GM19238 (cell line): ENCODE measurements around the gene DENND1C.

Experiments used
- DNase-seq: peaks from one replicate; pipeline ENCODE4 v3.0.0; 2011; ENCODE audit warnings: low spot score; ENCODE audit not compliant: insufficient read length

The DENND1C gene

DNA sequence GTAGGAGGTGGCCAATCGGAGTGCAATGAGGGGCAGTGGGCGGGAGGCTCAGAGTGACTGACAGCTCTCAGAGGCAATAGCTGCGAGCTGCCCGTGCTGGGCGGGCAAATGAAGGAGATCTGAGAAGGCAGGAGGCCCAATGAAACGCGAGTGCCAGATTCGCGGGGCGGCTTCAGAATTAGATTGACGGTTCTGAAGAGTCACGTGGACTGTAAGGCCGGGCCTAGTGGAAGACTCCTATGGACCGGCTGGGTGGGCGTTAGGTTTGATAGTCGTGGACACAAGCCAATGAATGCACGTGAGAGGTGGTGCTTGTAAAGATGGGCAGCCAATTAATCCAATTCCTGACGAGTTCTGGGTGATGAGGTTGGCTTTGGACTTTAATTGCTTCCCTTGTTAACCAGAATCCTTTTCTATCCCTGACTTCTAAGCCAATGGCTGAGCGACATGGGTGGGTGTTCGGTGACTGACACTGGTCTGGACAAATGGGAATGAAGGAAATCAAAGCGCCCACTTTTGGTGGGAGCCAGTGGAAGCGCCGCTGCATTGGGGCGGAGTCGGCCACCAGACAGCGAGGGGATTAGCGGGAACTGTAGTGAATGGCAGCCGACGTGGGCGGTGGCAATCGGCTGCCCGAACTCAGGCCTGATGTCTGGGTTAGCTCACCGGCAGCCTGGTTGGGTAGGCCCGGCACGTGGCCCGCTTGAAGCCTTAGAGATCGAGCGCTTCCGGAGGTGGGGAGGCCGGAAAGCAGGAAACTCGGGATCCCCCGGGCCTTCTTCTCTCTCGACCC is 56.5 kb downstream of the DENND1C start:
- DNase-seq, result peak; percentile 100

DNA sequence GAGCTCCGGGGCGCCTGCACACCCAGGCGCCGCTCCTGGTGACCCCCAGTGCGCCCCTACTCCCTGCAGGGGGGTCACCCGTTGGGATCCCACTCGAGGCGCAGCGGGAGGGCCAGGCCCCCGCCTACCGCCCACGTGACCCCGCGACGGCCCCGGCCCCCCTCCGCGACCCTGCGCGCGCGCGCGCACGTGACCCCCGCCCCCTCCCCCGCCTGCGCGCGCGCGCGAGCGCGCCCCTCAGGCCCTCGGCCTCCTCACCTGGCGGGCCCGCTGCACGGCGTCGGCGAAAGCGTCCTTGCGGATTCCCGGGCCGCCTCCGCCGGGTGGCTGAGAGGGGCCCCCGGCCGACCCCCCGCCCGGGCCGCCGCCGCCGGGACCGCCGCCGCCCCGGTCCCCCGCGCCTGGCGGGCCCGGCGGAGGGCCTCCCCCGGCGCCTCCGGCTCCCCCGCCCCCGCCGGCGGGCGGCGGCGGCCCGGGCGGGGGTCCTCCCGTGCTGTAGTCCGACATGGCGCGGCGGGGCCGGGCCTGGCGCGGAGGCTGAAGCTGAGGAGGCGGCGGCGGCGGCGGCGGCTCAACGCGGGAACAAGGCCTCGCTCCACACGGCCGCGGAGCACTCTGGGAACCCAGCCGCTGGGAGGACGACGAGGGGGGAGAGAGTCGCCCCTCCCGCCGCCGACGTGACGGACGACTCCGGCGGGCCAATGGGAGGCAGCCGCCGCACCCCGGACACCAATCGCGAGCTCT is 57.2 kb downstream of the DENND1C start, which contains the start of gene KHSRP:
Gene KHSRP, minus strand, starts transcription at position 617 of the 744 bp plus-strand sequence. Its CDS starts 110 bp downstream, at position 507.
- peak; percentile 47 for DNase-seq

DNA sequence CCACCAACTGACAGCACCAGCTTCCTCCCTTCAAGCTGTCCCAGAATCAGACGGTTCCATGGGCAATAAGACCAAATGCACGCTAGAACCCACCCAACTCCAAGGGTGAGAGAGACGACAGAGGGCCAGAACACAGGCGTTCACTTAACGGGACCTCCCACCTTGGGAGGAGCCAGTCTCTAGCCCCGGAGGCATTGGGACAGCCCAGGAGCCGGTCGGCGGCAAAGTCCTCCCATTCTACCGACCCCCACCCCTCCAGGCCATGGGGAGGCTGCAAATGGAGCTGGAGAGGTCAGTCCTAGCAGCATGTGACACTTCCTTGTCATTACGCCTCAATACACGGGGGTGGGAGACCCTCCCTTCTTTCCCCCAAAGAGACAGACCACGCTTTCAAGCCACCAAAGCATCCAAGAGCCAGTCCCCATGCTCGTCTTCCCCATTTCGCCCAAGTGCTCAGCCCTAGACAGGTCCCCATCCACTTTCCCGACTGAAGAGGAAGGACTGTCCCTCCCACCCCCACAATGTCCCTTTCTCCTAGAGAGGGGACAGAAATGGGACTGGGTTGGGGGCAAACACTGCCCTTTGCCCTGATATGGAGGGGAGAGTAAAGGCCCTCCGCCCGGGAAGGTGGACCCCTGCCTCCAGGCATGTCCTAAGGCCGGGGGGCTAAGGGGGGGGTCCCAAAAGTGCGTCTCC is 57.9 kb downstream of the DENND1C start:
- DNase-seq, result peak; percentile 64

DNA sequence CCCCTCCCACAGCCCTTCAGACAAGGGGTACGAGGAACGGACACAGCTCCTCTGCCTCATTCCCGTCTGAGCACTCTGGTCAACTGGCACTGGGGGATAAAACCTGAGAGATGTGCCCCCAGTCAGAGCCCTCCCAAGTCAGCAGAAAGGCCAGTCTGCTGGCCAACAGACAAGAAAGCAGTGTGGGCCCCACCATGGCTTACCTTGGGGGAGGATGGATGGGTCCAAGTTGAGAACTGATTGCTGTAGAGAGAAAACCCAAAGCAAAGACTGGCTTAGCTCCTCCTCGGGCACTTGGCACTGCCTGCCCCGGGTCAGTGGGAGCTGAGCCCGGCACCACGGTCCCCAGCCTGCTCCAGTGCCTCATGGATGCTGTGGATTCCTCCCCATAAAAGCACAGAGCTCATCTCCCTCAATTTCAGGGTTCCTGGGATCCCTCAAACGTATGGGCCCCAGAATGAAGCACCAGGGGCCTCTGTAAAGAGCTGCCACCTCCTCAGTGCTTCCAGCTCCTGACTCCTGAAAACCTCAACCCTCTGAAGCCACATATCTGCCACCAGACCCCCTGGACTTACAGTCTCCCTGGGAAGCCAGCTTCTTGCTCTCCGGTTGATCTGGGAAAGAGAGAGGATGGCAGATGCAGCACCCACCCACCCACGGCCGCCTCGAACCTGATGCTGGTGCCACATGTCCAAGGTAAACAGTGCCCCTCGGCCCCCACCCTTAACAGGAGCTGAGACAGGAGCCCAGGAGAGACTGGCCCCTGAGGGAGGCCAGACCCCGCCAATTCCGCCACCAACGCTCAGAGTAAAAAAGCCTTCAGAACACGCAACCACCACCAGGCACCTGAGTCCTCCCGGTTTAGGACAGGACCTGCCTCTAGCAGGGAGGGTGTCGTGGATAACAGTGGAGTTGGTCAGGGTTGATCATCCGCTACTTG is 60.2 kb downstream of the DENND1C start:
- no peak for DNase-seq

DNA sequence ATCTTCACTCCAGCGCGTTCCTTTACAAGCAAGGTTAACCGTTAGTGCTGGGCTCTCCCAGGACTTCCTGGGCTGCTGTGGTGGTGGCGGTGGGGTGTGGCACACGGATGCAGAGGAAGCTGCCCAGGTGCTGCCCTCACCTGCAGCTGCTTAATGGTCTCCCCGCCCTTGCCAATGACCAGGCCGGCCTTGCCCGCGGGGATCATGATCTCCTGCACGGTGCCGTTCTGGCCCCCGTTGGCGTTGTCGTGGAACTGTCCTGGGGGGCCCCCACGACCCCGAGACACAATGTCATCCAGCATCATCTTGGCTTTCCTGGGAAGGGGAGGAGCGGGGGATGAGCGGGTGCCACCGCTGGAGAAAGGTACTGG is 63.0 kb downstream of the DENND1C start:
- no peak for DNase-seq

DNA sequence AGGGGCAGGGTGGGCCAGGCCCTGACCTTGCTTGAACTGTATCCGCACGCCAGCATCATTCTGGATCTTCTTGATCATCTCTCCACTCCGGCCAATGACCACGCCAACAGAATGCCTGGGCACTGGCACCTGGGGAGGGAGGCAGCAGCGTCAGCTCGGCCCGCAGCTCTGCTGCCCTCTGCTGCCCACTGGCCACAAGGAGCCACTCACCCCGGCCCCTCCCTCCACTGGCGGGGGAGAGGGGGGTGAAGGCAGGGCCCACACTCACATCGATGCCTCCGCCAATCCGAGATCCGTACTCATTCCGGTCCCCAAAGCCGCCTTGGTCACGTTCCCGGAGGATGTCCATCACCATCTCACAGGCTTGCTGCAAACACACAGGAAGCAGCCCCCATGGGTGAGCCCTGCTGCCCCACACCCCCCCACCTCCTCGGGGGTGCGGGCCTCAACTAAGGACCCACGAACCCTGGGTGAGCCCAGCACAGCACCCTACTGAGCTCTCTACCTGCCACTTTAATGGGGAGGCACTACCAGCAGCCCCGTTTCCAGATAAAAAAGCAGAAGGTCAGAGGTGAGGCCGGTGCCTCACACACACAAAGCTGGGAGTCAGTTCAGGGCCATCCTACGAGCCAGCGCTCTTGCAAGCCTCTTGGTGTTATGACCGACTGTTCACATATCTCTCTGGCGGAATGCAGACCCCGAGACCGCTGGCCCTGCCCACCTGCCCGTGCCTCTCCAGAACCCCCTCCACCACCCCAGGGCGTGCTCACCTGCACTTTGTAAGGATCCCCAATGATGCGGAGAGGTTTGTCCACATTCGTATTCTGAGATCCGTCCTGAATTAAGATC is 63.6 kb downstream of the DENND1C start:
- no peak for DNase-seq
